Caki2 (cell line): ENCODE data around the gene DNAH8. TPM values are rescaled to one million over a fixed set of nuclear protein-coding genes. Genes with fewer than 3 reads are reported as not detected.
"Not testable (repeated sequence)": the region's sequence is repeated elsewhere in the genome, so short reads cannot be mapped to it uniquely, and the experiment has no call there.

ENCODE experiments used
- DNase-seq: peaks from one replicate; pipeline ENCODE4 v3.0.0-alpha.2; 2015; ENCODE audit warnings: low read depth
- in situ Hi-C: cut with HindIII; loops from 2 replicates; pipeline ENCODE4 v1.10.0; 2016; ENCODE audit warnings: low sequenced_read_pairs, low pct_unique_long_range_greater_than_20kb, mixed read lengths
- total RNA-seq: library from RNA; depleted of rRNA; stranded (reverse); fragments of >200 nt; shearing (Covaris generic); gene quantifications from 2 replicates; pipeline ENCODE4 v1.2.3, GENCODE V29; 2014; ENCODE audit warnings: low replicate concordance

The DNAH8 gene
- total RNA-seq, 1 experiment from 2014 or later: not detected

GRCh38 chr6:38783443-38784228, 68.5 kb downstream of the DNAH8 start:
- no peak for DNase-seq
- in situ Hi-C loops: no loop called here

DNA sequence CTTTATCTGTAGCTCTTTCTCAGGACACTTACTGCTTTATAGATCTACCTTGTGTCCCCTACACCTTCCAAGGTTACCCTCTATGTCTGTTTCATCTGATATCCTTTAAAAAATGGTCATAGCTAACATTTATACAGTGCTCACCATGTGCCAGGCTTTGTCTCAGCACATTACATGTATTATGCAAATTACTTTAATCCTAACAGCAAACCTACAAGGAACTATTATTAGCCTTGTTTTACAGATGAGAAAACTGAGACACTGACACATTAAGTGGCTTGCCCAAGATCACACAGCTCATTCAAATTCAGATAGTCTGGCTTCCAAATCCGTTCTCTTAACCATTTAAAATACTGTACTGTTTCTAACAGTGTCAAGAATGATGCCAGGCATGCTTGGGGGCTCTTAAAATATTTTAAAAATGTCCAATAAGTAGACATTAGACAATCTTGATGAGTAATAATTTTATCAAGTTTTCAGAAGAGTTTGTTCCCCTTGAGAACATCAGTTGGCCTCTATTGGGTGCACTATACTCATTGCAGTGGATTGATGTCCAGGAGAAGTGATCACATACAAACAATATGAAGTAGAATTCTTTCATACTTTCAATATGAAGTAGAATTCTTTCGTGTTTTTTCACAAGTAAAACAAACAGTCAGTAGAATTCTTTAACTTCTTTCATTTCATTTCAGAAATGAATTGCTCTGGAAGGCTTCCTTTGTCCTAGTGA, 69.6 kb downstream of the DNAH8 start:
- no peak for DNase-seq
- in situ Hi-C loops: no loop called here

DNA sequence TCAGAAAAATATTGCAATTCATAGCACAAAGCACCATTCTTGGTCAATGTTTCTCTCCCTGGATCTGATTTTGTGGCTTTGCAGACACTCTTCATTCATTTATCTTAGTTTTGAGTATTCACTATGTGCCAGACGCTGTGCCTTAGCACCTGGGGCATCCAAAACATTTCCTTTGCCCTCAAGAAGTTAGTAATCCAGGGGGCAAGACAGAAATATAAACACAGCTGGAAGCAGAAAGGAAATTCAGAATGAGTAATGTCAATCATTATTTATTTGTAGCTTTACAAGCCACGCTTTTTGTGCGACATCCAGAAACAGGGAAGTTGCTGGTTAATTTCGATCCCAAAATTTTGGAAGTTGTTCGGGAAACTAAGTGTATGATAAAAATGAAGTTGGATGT, 71.4 kb downstream of the DNAH8 start:
- no peak for DNase-seq
- in situ Hi-C loops: no loop called here

DNA sequence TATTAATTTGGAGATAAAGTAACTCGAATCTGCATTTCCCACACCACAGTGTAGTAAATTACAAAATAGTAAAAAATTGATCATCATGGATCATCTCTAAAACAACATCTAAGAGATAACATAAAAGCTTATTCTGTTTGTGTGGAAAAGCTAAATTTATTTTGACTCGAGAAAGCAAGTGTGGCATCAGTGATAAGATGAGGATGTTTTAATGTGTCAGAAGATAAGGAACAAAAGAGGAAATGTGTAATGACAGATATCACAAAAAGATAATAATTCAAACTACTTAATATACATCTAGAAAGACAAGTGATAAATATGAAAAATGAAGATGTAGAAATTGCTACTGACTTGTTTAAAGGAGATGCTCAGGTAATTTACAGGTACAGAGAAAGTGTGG, 74.1 kb downstream of the DNAH8 start:
- no peak for DNase-seq
- in situ Hi-C loops: no loop called here

- no peak for DNase-seq
- in situ Hi-C loops: no loop called here
These were observed 77.2 kb downstream of the DNAH8 start for GRCh38 chr6:38792356-38792755.

DNA sequence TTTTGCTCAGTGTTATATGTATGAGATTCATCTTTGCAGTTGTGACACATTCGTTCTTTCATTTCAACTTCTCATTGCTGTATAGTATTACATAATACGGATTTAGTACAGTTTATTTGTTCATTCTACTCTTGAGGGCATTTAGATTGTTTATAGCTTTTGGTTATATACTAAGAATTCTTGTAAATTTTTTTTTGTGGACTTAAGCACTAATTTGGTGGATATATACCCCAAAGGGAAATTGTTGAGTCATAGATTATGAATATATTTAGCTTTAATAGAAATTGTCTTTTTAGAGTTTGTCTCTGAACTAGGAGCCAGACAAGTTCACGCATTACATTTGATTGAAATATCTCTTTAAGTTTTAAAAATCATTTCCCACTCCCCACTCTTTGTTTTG, 79.6 kb downstream of the DNAH8 start:
- in situ Hi-C loops: no loop called here
- no peak for DNase-seq

- in situ Hi-C loops: no loop called here
- no peak for DNase-seq
These were observed 80.9 kb downstream of the DNAH8 start for GRCh38 chr6:38796006-38796405.

DNA sequence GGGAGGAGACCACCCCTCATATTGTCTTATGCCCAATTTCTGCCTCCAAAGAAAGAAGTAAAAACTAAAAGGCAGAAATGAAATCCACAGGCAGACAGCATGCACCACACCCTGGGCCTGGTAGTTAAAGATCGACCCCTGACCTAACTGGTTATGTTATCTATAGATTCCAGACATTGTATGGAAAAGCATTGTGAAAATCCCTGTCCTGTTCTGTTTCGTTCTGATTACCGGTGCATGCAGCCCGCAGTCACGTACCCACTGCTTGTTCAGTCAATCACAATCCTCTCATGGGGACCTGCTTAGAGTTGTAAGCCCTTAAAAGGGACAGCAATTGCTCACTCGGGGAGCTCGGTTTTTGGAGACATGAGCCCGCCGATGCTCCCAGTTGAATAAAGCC, 81.3 kb downstream of the DNAH8 start:
- DNase-seq, in situ Hi-C loops: not testable (repeated sequence)

GRCh38 chr6:38796850-38797249, 81.7 kb downstream of the DNAH8 start:
- in situ Hi-C loops: no loop called here
- peak; percentile 11 for DNase-seq

DNA sequence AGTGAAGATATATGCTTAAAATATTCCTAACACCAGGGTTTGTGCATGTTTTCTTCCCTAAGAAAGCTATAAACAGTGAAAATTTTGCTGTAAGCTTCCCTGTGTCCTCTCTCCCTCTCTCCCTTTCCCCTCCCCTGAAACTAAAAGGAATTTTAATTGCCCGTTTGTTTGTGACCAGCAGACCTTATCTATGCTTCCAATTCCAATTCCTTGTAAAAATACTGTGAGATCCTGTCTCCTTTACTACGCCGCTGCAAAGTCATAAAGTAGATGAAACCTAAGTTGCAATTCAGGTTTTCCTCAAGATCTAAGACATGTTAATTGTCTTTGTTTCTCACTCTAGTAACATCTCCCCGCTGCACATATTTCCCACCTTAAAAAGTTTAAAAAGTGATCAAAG, 82.3 kb downstream of the DNAH8 start:
- DNase-seq: no peak
- in situ Hi-C loops: no loop called here

DNA sequence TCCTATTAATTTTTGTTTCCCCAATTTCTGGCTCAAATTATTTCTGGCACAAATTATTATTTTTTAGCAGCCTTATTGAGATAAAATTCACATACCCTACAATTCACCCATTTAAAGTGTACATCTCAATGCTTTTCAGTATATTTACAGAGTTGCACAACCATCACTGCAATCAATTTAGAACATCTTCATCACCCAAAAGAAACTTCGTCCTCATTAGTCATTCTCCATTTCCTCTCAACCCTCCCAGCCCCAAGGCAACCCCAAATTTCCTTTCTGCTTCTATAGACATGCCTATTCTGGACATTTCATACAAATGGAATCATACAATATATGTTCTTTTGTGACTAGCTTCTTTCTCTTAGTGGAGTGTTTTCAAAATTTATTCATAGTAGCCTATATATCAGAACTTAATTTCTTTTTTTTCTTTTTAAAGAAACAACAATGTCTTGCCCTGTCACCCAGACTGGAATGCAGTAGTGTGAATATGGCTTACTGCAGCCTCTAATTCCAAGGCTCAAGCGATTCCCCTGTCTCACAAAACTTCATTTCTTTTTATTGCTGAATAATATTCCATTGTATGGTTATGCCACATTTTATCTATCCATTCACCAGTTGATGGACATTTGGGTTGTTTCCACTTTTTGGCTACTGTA, 84.5 kb downstream of the DNAH8 start:
- no peak for DNase-seq
- in situ Hi-C loops: no loop called here

GRCh38 chr6:38801305-38801704, 86.2 kb downstream of the DNAH8 start:
- DNase-seq: no peak
- in situ Hi-C loops: no loop called here

DNA sequence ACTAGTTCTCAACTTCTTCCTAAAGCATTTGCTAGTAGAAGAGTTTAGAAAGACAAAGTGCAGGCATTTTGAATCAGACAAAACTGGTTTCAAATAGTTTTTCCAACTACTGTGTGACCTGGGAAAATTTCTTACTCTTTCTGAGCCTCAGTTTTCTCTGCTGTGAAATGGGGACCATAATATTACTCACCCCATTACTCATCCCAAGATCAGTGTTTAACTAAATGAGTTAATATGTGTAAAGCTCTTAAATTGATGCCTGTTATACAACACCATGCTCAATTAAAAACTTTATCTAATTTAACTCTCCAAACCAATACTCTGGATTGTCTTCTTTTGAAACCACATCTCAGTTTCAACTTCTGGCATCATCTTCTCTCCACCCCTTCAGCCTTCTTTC, 87.4 kb downstream of the DNAH8 start:
- no peak for DNase-seq
- in situ Hi-C loops: no loop called here

DNA sequence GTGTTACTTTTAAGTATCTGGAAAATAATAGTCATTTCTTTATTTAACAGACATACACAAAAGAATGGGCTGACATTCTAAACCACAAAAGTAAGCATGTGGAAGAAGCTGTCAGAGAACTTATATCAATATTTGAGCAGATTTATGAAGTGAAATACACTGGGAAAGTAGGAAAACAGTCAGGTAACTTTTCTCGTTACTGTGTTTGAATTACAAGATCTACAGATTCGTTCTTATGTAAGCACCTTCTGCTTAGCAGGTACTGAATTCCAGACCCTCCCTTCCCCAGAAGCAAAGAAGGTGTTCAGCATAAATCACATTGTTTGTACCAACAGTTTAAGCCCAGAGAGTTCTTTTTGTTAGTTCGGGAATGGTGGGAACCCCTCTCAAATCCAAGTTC, 88.0 kb downstream of the DNAH8 start:
- DNase-seq: no peak
- in situ Hi-C loops: no loop called here

DNA sequence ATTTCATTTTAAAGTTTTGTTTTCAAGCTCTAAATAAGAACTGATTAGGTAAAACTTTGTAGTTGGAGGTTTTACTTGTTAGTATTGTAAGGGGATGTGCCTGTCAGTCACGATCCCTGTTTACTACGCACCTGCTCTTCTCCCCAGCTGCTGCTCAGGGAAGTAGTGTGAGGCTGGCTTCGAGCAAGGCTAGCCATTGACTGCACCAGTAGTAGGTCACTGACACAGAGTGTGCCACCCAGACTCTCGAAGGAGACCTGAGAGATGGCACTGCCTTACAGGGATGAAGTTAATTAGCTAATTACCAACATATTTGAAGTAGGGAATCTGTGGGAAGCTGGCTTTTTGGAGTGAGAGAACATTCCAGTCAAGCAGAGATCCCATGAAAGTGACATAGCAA, 89.2 kb downstream of the DNAH8 start:
- in situ Hi-C loops: no loop called here
- DNase-seq: no peak

DNA sequence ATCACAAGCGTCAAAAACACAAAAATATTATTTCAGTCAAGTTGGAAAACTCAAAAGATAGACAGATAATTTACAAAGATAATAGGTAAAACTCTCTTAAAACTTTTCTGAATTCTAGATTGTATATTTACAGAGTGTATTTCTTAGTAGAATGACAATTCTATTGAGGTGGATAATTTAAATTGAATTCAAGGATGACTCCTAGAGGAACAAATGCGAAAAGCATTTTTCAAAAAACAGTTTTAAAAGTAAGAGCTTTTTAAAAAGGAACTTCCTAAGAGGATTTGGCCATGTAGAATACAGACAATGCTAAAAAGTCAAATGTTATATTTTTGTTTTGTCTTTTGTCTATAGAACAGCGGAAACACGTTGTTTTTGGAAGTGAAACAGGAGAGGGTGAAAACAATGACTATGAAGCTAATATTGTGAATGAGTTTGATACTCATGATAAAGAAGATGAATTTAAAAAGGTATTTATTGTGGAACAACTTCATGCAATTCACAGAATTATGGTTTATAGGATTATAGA, 90.1 kb downstream of the DNAH8 start:
- in situ Hi-C loops: no loop called here
- no peak for DNase-seq

DNA sequence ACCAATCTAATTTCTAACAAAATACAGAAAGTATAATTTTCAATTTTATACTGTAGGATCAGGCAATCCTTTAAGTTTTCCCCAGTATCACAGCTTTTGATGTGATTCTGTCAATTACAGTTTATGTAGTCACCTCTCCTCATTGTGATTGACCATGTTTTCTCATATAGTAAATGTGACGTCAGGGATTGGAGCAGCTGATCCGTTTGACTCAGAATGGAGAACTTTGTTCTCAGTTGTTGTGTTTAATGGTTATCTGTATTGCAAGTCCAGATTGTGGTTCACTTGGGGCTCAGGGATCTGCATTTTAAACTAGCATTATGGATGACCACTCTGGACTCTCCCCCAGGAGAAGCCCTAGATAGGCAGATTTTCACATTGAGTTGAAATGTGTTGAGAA, 90.6 kb downstream of the DNAH8 start:
- in situ Hi-C loops: no loop called here
- no peak for DNase-seq

DNA sequence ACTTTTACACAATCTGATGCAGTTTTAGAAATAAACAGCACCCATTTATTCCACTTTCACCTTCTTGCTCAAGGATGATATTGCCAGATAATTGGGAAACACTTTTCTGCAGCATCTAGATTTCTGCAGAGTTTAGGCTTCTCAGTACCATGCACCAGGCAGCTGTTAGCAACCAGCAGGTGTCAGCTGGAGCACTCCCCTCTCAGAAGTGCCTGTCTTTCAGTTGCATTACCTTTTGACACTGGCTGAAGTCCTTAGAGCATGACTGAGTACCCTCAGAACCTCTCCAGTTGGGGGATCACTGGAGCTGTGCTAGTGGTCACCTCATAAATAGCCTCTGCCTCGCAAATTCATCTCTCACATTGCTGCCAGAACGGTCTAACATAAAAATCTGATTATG, 91.2 kb downstream of the DNAH8 start:
- no peak for DNase-seq
- in situ Hi-C loops: no loop called here

GRCh38 chr6:38806833-38807232, 91.7 kb downstream of the DNAH8 start:
- no peak for DNase-seq
- in situ Hi-C loops: no loop called here
